GM19463 (cell line): Measurements from ENCODE around the gene KPNA5.
A peak's percentile ranks its signal among the peaks of the same experiment; 100 is the strongest.
"Not testable (repeated sequence)": the region's sequence is repeated elsewhere in the genome, so short reads cannot be mapped to it uniquely, and the experiment has no call there.

Experiments
- ATAC-seq: cut with Tn5 transposase; IDR thresholded peaks from one replicate; pipeline ENCODE4 v1.9.1; 2021; ENCODE audit warnings: mild to moderate bottlenecking, moderate library complexity; ENCODE audit not compliant: unreplicated experiment

KPNA5 gene

GRCh38 chr6:116680880-116681672, at the start of gene KPNA5:
Gene KPNA5 (plus strand): TSS chr6:116681211. CDS start chr6:116681335, 124 bp downstream.
- peak; percentile 92 for ATAC-seq

DNA sequence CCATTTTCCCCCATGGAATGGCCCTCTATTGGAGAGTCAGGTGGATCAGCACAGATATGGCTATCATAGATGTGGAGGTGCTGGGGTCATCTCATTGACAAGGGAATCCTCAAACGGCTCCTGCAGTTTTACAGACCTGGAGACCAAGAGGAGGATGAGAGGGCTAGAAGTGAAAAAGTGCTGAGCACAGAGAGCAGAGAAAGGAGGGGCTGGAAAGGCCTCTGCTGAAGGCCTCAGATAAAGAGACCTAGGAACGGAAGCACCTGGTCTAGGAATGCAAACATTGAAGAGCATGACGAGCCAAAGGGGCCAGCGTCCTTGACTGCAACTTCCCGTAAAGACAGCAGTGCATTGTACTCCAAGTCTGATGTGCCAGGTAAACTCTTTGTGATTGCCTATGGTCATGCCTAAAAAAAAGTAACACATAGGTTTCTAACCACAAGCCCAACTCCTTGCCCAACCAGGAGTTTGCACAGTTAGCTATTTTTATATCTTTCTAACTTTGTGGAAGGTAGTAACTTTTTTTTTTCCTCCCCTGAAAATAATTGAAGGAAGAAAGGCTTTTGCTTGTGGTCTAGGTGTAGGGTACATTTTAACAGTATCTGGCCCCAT, 49.5 kb upstream of the KPNA5 start:
- ATAC-seq: peak; percentile 79

DNA sequence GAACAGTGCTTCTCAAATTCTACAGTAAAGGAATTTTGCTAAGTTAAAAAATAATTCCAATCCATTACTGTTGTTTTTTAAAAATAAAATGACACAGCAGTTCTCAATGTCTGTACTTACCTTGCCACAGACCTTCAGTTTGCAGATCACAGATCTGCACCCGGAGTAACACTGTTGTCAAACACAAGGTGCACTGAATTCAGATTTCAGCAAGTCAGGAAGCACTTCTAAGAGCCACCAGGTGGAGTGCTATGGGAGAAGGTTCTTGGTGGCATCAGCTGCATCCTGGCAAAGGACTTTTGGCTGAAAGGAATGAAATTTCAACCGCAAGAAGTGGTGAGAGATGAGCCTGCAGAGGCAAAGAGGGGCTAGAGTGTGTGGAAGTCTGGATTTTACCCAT, 47.3 kb upstream of the KPNA5 start:
- ATAC-seq: no peak

DNA sequence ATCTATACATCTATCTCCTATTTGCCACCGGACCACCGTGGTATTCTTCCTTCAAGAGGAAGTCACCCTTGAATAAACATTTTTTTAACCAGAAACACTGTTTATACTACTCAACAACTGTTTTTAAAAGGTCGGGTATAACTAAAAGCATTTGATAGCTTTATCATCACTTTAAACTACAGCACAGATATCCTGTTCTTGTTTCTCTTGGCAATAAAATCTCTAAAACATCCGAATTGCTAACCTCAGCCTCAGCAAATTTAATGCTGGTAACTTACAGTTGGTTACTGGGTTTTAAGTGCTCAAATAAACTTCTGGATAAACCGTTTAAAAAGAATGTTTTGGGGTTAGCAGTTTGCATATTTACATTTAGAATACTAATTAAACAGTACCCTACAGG, 32.9 kb upstream of the KPNA5 start:
- ATAC-seq: no peak

- ATAC-seq: no peak
Measured at GRCh38 chr6:116649129-116649528, 31.9 kb upstream of the KPNA5 start.

DNA sequence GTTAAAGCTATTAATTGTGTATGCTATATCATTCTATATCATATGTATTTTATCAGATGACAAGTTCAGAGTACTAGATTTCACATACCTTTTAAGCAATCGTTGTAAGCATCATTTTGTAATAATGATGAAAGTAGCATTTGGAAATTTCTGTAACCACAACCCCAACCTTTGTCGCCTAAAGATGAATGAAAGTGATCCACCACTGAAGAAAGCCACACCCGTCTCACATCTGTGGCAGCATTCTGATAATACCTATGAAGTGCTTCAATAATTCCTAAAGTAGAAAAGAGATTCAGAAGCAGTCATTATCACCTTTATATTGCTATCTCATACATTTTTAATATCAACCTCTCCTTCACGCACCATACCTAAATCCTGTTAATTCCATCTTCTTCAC, 29.1 kb upstream of the KPNA5 start:
- no peak for ATAC-seq

GRCh38 chr6:116661594-116661993, 19.4 kb upstream of the KPNA5 start:
- no peak for ATAC-seq

GRCh38 chr6:116662202-116662601, 18.8 kb upstream of the KPNA5 start:
- no peak for ATAC-seq

DNA sequence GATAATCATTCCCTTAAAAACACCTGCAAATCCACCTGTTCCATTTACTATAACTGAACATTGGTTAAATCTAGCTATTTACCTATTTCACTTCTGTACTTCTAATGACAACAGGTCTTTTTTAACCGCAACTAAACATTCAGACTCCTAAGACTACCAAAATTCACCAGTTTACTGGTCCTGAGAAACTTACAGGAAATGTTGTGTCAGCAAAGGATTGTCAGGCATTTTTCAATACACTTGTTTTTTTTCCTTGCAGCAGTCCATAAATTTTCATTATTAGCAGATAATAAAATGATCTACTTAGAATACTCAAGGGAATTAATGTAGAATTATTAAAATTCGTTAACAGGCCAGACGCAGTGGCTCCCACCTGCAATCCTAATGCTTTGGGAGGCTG, 17.7 kb upstream of the KPNA5 start:
- ATAC-seq: no peak

DNA sequence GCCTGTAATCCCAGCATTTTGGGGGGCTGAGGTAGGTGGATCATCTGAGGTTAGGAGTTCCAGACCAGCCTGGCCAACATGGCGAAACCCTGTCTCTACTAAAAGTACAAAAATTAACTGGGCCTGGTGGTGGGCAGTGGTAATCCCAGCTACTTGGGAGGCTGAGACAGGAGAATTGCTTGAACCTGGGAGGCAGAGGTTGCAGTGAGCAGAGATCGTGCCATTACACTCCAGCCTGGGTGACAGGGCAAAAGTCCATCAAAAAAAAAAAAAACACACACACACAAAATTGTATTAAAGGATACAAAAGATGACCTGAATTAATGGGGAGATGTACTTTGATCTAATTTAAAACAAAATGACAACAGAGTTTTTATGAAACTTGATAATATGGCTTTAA, 16.8 kb upstream of the KPNA5 start:
- not testable (repeated sequence) for ATAC-seq

- no peak for ATAC-seq
Measured at GRCh38 chr6:116665464-116665863, 15.5 kb upstream of the KPNA5 start.

- peak; percentile 39 for ATAC-seq
Measured at GRCh38 chr6:116666869-116667268, 14.1 kb upstream of the KPNA5 start.

GRCh38 chr6:116667623-116668022, 13.4 kb upstream of the KPNA5 start:
- no peak for ATAC-seq

GRCh38 chr6:116672306-116672705, 8.7 kb upstream of the KPNA5 start:
- ATAC-seq: no peak

GRCh38 chr6:116676021-116676420, 5.0 kb upstream of the KPNA5 start:
- ATAC-seq: no peak

GRCh38 chr6:116682334-116682712, 1.3 kb downstream of the KPNA5 start:
- ATAC-seq: peak; percentile 12

DNA sequence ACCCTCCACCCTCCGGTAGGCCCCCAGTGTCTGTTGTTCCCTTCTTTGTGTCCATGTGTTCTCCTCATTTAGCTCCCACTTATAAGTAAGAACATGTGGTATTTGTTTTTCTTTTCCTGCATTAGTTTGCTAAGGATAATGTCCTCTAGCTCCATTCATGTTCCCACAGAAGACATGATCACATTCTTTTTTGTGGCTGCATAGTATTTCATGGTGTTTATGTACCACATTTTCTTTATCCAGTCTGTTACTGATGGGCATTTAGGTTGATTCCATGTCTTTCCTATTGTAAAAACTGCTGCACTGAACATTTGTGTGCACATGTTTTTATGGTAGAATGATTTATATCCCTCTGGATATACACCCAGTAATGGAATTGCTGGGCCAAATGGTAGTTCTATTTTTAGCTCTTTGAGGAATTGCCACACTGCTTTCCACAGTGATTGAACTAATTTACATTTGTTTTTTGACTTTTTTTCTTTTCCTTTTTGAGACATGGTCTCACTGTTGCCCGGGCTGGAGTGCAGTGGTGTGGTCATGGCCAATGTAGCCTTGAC, 4.5 kb downstream of the KPNA5 start:
- no peak for ATAC-seq

GRCh38 chr6:116686475-116687101, 5.6 kb downstream of the KPNA5 start:
- ATAC-seq: not testable (repeated sequence)

DNA sequence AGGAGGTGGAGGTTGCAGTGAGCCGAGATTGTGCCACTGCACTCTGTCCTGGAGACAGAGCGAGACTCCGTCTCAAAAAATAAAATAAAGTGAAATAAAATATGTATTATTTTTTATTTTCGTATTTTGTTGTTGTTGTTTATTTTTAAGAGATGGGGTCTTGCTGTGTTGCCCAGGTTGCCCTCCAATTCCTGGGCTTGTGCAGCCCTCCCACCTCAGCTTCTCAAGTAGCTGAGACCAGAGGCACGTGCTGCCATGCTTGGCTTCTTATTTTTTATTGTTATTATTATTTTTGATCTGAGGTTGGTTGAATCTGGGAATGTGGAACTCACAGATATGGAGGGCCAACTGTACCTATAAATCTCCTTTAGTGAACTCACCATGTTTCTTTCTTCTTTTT, 10.1 kb downstream of the KPNA5 start:
- ATAC-seq: no peak

DNA sequence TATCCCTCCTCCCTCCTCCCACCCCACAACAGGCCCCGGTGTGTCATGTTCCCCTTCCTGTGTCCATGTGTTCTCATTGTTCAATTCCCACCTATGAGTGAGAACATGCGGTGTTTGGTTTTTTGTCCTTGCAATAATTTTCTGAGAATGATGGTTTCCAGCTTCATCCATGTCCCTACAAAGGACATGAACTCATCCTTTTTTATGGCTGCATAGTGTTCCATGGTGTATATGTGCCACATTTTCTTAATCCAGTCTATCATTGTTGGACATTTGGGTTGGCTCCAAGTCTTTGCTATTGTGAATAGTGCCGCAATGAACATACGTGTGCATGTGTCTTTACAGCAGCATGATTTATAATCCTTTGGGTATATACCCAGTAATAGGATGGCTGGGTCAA, 11.9 kb downstream of the KPNA5 start:
- ATAC-seq: not testable (repeated sequence)

- not testable (repeated sequence) for ATAC-seq
Measured at GRCh38 chr6:116693275-116693674, 12.3 kb downstream of the KPNA5 start.

- peak; percentile 87 for ATAC-seq
Measured at GRCh38 chr6:116695401-116695800, 14.4 kb downstream of the KPNA5 start.
